Ovary (tissue), 3 donors: ENCODE measurements around the gene ALDH3A1.

ENCODE experiments used
- CTCF ChIP-seq, 3 donors: fragments of 450-650 bp in 2 of 3; fragments of 200-600 bp in 1 of 3; IDR thresholded peaks; one replicate each; pipeline versions ENCODE4 v1.5.1 to v1.8.0; 2016 to 2022; ENCODE audit warnings: antibody characterized with exemption in 3 of 3, mild to moderate bottlenecking in 1 of 3
- POLR2A ChIP-seq: fragments of 450-650 bp; IDR thresholded peaks from one replicate; pipeline ENCODE4 v1.6.1; 2017; ENCODE audit warnings: antibody characterized with exemption, mild to moderate bottlenecking, moderate library complexity
- donor health status: DM: no; HTN: no; CAD: no.

- TF ChIP-seq POLR2A = no peak
- TF ChIP-seq CTCF (IDR thresholded peaks at IDR 0.05) = no peak
Observed at GRCh38 chr17:19766016-19766415, 17.9 kb upstream of the ALDH3A1 start.
